SIG-M5 (cell line): ENCODE measurements around the gene KCNIP4.

ENCODE experiments used
- DNase-seq: peaks from one replicate; lab custom pipeline; 2025; lab: John Stamatoyannopoulos, UW

KCNIP4 gene

GRCh38 chr4:21555083-21555482, 393.5 kb downstream of the KCNIP4 start:
- DNase-seq, result no peak

- DNase-seq, result no peak
These were observed 394.1 kb downstream of the KCNIP4 start for GRCh38 chr4:21554500-21554899.

DNA sequence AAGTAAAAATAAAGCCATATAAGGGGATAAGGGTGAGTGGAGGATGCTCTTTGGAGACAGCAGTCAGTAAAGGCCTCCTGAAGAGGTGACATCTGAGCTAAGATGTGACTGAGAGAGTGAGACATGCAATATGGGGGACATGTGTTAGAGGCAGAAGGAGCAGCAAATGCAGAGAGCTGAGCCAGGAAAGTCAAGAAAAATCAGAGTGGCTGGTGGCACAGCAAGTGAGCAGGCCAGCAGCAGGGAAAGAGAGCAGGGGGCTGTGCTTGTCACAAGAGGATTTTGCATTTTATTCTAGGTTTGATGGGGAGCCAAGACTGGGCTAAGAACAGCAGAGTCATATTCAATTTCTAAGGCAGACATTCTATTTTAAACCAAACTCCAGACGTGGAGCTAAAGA, 394.5 kb downstream of the KCNIP4 start:
- DNase-seq, result no peak

GRCh38 chr4:21552455-21552854, 396.1 kb downstream of the KCNIP4 start:
- no peak for DNase-seq

GRCh38 chr4:21544955-21545354, 403.6 kb downstream of the KCNIP4 start:
- no peak for DNase-seq

DNA sequence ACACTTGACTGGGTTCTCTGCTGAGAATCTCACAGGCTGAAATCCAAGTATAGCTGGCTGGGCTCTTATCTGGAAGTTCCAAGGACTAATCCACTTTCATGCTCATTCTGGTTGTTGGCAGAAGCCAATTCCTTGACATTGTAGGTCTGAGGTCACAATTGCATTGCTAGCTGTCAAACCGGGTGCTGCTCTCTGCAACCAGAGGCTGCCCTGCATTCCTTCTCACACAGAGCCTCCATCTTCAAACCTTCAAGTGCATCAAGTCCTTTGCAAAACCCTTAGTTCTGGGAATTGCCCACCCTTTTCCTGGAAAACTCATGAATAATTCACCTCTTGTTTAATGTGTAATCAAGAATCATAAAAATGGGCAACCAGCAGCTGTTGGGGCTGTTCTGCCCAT, 404.2 kb downstream of the KCNIP4 start:
- no peak for DNase-seq

GRCh38 chr4:21543514-21543913, 405.1 kb downstream of the KCNIP4 start:
- no peak for DNase-seq

DNA sequence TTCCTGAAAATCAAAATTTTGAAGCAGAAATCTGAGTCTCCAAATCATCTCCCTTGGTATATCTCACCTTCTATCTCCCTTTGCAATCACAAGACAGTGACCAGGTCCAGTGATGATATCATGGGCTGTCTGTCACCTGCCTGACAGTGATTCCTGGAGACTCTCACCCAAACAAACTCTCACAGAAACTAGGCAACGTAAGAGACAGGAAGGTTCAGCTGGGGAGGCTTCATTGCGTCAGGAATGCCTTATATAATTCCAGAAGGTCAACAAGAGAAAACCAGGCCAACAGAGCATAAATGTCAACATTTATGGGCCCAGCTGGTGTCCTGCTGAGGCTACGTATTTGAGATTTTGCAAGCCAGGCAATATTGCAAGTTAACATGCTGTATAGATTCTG, 412.7 kb downstream of the KCNIP4 start:
- DNase-seq, result no peak

GRCh38 chr4:21531048-21531447, 417.5 kb downstream of the KCNIP4 start:
- no peak for DNase-seq

DNA sequence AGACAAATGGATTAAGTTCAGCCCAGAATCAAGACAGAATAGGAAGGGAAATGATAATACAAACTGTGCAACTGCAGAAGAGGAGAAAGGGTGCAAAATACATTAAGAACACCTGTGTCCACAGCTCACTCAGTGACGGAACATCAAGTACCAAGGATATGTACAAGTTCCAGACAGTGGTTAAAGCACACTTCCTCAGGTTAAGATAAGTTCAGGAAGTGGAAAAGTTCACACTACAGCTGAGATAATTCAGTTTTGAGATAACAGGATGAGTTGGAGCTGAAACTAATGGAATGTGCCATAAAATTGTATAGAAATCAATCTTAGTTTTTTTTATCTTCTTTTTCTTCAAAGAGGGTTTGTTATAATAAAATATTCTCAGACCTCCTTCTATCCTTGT, 419.4 kb downstream of the KCNIP4 start:
- no peak for DNase-seq

DNA sequence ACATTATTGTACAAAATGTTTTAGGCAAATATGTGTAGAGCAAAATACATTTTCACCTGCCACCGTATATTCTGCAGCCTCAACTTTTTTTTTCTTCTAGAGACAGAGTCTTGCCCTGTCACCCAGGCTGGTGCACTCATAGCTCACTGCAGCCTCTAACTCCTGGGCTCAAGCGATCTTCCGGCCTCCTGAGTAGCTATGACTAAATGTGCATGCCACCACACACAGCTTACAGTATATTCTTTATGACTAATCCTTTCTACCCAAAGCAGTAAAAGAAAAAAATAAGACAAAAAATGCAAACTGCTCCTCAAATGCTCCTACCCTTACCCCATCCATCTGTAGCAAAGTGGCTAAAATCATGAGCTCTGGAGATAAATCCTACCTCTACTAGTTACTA, 426.3 kb downstream of the KCNIP4 start:
- DNase-seq, result no peak

DNA sequence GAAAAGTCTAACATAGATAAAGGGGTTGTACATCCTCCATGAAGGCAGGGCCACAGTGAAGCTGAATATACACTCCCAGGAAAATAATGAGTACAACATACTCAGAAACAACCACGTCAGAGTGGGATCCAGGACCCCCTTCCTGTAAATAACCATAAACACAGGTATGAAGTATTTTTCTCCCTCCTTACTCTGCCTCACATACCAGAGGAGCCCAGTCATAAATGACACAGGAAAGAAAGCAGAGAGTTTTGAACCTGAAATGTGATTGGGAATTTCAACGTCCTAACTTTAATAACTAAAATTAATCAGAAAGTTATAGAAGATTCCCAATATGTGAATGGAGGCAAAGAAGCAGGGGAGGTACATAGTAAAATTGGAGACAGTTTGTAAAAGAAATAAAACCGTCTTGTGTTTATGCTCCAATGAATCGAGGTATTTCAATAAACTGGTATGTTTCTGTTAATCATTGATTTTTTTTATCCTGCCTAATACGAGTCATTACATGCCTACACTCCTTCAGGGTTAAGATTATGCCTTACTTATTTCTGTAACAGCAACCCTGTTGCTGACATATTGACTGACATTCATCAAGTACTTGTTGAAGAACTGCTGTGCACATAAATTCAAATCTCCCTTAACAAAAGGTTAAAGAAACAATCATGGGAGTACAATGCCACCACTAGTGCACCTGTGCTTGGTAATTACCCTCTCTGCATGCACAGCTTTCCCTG, 431.3 kb downstream of the KCNIP4 start:
- no peak for DNase-seq

DNA sequence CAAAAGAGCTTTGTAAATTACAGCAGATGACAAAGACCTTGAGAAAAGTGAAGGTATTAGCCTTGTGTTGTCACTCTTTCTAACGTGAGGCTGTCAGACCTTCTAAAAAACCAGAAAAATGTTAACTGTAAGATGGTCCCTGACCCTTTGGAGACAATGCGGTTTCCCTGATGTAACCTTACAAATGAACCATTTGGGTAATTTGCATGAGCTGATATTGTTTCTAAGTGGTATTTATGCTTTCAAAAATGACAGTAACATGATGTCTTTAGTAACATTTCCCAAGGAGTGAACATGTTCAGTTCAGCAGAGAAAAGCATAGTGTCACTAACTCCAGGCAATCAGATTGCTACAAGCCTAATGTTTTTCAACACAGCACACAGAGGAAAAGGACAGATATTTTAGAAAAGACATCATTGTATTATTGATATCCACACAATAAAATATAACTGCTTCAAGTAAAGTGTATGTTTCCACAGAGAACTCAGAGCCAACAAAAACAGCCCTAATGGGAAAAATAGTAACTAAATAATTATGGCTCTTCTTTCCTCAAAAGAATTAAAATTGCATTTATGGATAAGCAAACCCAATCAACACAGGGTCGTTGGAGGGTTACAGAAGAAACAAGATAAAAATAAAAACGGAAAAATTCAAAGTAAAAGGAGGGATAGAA, 434.4 kb downstream of the KCNIP4 start:
- no peak for DNase-seq

GRCh38 chr4:21512353-21512752, 436.2 kb downstream of the KCNIP4 start:
- DNase-seq, result no peak

GRCh38 chr4:21507439-21507838, 441.1 kb downstream of the KCNIP4 start:
- DNase-seq, result no peak

GRCh38 chr4:21490682-21491081, 457.9 kb downstream of the KCNIP4 start:
- no peak for DNase-seq

- no peak for DNase-seq
These were observed 471.8 kb downstream of the KCNIP4 start for GRCh38 chr4:21476757-21477156.

DNA sequence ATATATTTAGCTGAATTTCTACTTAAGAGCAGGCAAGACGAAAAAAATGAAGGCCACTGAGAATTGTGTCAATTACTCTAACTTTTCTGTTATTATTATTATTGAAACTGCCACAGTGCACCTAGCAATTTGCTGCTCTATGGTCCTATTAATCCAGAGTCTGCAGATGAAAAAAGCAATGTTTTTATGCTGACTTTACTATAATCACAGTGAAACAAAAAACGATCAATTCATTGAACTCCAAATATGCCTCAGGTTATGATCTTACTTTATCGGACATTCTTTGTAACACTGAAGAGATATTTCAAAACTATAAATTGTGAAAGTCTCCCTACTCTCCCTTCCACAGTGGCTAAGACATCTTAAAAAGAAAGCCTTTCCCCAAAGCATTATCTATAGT, 474.4 kb downstream of the KCNIP4 start:
- no peak for DNase-seq

DNA sequence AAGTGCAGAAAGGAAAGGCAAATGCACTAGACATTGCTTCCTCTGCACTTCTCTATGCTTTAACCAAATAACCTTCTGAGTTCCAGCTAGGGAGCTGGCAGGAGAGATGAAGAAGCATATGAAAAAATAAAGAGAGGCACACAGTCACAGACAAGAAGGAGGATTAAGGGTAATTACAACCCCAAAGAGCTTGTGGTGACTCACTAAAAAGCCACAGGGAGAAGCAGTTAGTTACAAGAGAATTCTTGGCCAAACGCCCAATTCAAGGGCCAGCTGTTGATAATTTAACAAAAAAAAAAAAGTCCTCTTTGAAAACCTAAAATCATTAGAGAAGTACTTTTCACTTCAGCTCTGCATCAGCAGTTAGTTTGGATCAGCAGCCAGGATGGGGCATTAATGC, 478.0 kb downstream of the KCNIP4 start:
- DNase-seq, result no peak

DNA sequence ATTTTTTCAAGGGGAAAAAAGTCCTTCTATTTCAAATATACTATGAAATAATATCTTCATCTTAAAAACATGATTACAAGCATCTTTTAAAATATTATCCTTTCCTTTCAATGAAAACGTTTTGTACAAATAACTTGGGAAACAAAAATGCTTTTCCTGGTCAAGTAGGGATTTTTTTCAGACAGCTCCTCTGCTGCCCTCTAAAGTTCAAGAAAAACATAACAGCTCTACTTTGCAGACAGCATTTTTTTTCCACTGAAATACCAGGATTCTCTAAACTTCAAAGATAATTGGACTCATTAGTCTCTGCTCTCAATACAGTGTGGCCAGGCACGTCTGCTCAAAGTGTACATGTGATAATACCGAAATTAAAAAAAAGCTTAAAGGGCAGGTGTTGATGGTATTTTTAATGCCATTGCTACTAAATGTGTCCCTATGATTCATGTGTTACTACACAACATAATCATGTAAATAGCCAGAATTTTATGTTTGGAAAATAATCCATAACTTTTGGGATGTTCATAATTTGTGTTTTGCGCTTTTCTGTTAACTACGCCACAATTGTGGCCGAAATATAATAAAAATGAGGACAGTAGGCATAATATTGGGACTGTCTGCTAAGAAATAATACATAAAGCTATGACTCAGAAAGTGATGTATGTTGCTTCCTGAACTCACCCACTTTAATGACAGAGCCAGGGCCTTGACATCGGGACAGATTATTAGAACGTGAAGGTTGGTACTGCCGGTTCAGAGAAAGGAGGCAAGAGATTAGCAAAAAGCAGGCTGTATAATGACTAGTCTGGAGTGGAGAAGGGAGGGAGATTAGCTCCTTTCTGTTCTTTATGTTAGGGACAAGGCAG, 478.9 kb downstream of the KCNIP4 start:
- no peak for DNase-seq

GRCh38 chr4:21467551-21467950, 481.0 kb downstream of the KCNIP4 start:
- DNase-seq, result no peak

GRCh38 chr4:21457086-21457840, 491.3 kb downstream of the KCNIP4 start:
- DNase-seq, result no peak
